Stomach smooth muscle (tissue), 2 donors: ENCODE data around the gene KLK14.

Source experiments
- H3K27ac ChIP-seq: one replicate; pipeline ENCODE4 v1.7.0; 2013; ENCODE audit warnings: mild to moderate bottlenecking, low read length, inconsistent platforms
- H3K27me3 ChIP-seq, 2 donors: one replicate each; pipeline ENCODE4 v1.7.0; 2013; ENCODE audit warnings: low read length in 2 of 2; ENCODE audit not compliant: insufficient read depth in 2 of 2, control insufficient read depth in 1 of 2
- H3K36me3 ChIP-seq, 2 donors: one replicate each; pipeline ENCODE4 v1.7.0; 2013; ENCODE audit warnings: low read length in 2 of 2; ENCODE audit not compliant: control insufficient read depth in 2 of 2, insufficient read depth in 2 of 2
- H3K4me1 ChIP-seq: one replicate; pipeline ENCODE4 v1.7.0; 2013; ENCODE audit warnings: low read length; ENCODE audit not compliant: control insufficient read depth, insufficient read depth
- H3K4me3 ChIP-seq, 2 donors: one replicate each; pipeline ENCODE4 v1.7.0; 2013; ENCODE audit warnings: low read length in 2 of 2
- H3K9ac ChIP-seq, 2 donors: one replicate each; pipeline ENCODE4 v1.7.0; 2013; ENCODE audit warnings: low read length in 2 of 2, mild to moderate bottlenecking in 1 of 2
- H3K9me3 ChIP-seq, 2 donors: one replicate each; pipeline ENCODE4 v1.7.0; 2013; ENCODE audit warnings: low read length in 2 of 2; ENCODE audit not compliant: control insufficient read depth in 2 of 2
- donor health status: healthy.
- donor health status: Pancreatic carcinoma.

The KLK14 gene

DNA sequence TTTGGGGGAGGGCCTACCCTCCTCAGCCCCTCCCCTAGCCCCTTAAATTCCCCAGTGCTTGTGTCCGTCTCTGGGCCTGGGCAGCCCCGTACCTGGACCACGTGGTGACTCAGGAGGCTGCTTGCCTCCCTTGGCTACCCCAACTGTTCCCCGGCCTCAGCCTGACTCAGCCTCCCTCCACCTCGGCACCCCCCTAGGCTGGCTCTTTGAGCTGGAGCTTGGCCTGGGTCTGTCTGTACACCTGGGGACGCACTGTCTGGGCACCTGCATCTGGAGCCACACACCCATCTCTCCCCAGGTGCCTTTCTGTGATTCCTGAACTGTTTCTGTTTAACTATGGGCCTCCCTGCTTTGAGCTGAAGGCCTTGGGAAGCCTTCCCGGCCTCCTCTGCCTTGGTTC, 1.8 kb upstream of the KLK14 start:
- no peak overlapping the region for H3K27ac ChIP-seq
- no peak overlapping the region for H3K4me3 ChIP-seq
- no peaks in the 10 kb centered on the region for H3K9me3 ChIP-seq
- no peaks in the 10 kb centered on the region for H3K36me3 ChIP-seq
- no peak overlapping the region for H3K9ac ChIP-seq
- H3K4me1 ChIP-seq, result no peaks in the 10 kb centered on the region
- peaks cover 0 to 4% of the 10 kb centered on the region in 2 donors for H3K27me3 ChIP-seq

DNA sequence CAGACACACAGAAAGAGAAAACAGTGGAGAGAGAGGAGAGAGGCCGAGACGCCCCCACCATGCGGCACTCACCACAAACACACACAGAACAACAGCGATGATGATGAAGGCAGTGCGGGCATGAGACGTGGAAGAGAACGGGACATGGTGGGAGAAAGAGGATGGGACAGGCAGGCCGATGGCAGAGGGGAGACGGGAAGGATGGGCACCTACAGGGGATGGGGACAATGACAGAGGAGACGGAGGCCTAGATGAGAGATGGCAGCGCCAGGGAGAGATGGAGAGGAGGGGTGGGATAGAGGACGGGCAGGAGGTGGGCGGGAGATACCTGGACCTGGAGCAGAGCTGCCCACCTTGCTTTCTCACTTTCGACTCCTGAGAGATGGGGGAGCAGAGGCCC, 1.1 kb upstream of the KLK14 start:
- Histone ChIP-seq H3K36me3 (no peaks in the 10 kb centered on the region), H3K9me3 (no peaks in the 10 kb centered on the region), H3K27me3 (peaks cover 0 to 4% of the 10 kb centered on the region in 2 donors), H3K9ac (no peak overlapping the region), H3K27ac (no peak overlapping the region), H3K4me3 (no peak overlapping the region), H3K4me1 (no peaks in the 10 kb centered on the region)

GRCh38 chr19:51083181-51083580, 494 bp upstream of the KLK14 start:
- H3K9ac ChIP-seq, result no peak overlapping the region
- H3K27me3 ChIP-seq, result peaks cover 0 to 4% of the 10 kb centered on the region in 2 donors
- H3K9me3 ChIP-seq, result no peaks in the 10 kb centered on the region
- no peak overlapping the region for H3K4me3 ChIP-seq
- H3K36me3 ChIP-seq, result no peaks in the 10 kb centered on the region
- H3K4me1 ChIP-seq, result no peaks in the 10 kb centered on the region
- H3K27ac ChIP-seq, result no peak overlapping the region

DNA sequence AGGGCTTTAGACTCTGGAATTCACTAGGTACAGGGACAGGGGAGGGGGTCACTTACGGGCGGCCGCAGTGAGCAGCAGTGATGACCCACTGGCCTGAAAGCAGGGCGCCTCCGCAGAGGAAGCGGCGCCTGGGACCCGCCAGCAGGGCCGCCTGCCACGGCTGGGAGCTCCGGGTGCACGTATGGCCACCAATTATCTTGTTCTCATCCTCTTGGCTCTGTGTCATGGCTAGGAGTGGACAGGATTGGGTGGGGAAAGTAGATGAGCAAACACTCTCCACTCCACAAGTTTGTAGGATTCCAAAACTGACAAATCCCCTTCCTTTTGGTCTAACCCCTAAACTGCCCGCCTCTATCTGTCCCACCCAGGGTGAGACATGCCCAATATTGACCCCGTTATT, 1.2 kb downstream of the KLK14 start:
- no peaks in the 10 kb centered on the region for H3K9me3 ChIP-seq
- H3K27me3 ChIP-seq, result peaks cover 0 to 4% of the 10 kb centered on the region in 2 donors
- no peaks in the 10 kb centered on the region for H3K4me1 ChIP-seq
- H3K9ac ChIP-seq, result no peak overlapping the region
- H3K27ac ChIP-seq, result no peak overlapping the region
- no peak overlapping the region for H3K4me3 ChIP-seq
- H3K36me3 ChIP-seq, result no peaks in the 10 kb centered on the region

- peaks cover 0 to 2% of the 10 kb centered on the region in 2 donors for H3K9me3 ChIP-seq
- peaks cover 0 to 4% of the 10 kb centered on the region in 2 donors for H3K27me3 ChIP-seq
- H3K4me1 ChIP-seq, result no peaks in the 10 kb centered on the region
- H3K36me3 ChIP-seq, result no peaks in the 10 kb centered on the region
- H3K27ac ChIP-seq, result no peak overlapping the region
- H3K4me3 ChIP-seq, result no peak overlapping the region
- no peak overlapping the region for H3K9ac ChIP-seq
These were observed 3.1 kb downstream of the KLK14 start for GRCh38 chr19:51079481-51080110.

DNA sequence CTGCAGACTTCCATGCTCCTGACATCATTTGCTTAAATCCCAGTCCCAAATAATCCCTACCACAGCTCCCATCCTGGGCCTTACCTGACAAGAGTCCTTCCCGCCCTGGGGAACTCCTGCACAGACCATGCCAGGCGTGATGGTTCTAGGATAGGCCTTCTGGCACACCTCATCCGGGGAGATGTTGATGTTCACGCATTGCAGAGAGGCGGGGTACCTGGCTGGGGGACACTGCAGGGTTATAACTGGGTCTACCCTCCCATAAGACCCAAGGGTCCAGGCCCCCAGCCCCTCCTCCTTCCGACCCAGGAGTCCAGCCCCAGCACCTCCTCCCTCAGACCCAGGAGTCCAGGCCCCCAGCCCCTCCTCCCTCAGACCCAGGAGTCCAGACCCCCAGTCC, 4.0 kb downstream of the KLK14 start:
- Histone ChIP-seq H3K4me3 (no peak overlapping the region), H3K9me3 (peaks cover 0 to 5% of the 10 kb centered on the region in 2 donors)

DNA sequence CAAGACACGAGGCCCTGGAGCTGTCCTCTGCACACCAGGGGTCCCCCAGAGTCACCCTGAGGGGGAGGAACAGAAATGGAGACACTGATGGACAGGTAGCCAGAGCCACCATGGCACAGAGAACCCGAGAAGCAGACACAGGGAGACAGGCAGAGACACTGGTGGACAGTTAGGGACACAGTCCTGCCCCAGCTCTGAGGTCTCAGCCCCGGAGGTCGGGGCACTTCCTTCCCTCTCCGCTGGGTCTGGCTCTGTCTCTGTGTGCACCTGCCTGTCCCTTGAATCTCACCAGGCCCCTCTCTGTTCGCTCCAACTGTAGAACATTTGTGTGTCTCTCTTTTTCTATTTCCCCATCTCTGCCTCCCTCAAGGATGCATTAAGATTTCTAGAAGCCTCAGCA, 4.6 kb downstream of the KLK14 start:
- H3K4me1 ChIP-seq, result no peaks in the 10 kb centered on the region
- no peak overlapping the region for H3K9ac ChIP-seq
- no peak overlapping the region for H3K4me3 ChIP-seq
- H3K27ac ChIP-seq, result no peak overlapping the region
- peaks cover 0 to 2% of the 10 kb centered on the region in 2 donors for H3K27me3 ChIP-seq
- H3K36me3 ChIP-seq, result no peaks in the 10 kb centered on the region
- H3K9me3 ChIP-seq, result peaks cover 0 to 5% of the 10 kb centered on the region in 2 donors

More for the DNA sequence above, 4.0 kb downstream of the KLK14 start:
- H3K36me3 ChIP-seq, result no peaks in the 10 kb centered on the region
- no peak overlapping the region for H3K9ac ChIP-seq
- no peak overlapping the region for H3K27ac ChIP-seq
- H3K27me3 ChIP-seq, result peaks cover 0 to 2% of the 10 kb centered on the region in 2 donors
- H3K4me1 ChIP-seq, result no peaks in the 10 kb centered on the region

- H3K27ac ChIP-seq, result no peak overlapping the region
- no peaks in the 10 kb centered on the region for H3K36me3 ChIP-seq
- H3K4me3 ChIP-seq, result no peak overlapping the region
- H3K9me3 ChIP-seq, result peaks cover 0 to 5% of the 10 kb centered on the region in 2 donors
- no peaks in the 10 kb centered on the region for H3K27me3 ChIP-seq
- no peaks in the 10 kb centered on the region for H3K4me1 ChIP-seq
- H3K9ac ChIP-seq, result no peak overlapping the region
These were observed 6.0 kb downstream of the KLK14 start for GRCh38 chr19:51076631-51077213.

GRCh38 chr19:51075998-51076397, 6.7 kb downstream of the KLK14 start:
- Histone ChIP-seq H3K27ac (no peak overlapping the region), H3K9me3 (peaks cover 0 to 5% of the 10 kb centered on the region in 2 donors), H3K4me1 (no peaks in the 10 kb centered on the region), H3K9ac (no peak overlapping the region), H3K36me3 (no peaks in the 10 kb centered on the region), H3K4me3 (no peak overlapping the region), H3K27me3 (no peaks in the 10 kb centered on the region)

DNA sequence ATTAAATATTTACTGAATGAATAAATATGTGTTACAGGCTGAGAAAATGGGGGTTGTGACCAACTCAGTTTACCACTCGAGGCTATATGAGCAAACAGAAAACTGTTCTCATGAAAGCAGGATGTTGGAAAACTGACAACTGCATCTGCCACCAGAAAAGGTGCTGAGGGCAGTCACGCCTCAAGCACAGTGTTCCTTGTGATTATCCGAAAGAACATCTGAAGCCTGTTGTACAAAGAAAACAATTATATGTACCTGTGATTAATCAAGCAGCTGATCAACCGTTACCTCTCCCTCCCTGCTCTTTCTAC, 11.6 kb downstream of the KLK14 start:
- H3K9ac ChIP-seq, result no peak overlapping the region

DNA sequence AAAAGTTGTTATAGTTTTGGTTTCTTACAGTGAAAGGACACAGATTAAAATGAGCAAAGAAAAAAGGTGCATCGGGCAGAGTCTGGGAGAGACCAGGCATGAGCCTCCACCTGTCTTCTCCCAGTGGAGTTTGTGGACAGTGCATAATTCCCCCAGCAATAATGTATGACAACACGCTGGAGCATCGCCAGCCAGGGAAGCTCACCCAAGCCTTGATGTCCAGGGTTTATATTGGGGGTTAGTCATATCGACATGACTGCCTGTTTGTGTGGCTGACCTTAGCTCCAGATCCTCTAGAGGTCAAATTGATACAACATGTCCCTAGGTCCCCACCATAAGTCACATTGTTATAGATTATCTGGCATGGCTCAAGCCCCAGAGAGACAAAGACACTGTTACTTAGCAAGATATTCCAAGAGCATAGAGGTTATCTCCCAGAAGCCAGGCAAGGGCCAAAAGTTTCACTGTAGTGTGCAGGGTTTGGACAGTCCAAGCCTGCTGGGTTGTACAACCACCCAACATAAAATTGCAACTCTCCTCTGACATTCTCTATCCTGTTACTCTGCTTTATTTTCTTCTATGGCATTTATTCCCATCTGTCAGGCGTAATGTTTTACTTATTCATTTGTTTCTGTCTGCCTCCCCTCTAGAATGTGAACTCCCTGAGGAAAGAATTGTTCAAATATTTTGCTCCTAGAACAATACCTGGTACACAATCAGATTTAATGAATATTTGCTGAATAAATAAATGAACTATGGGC, 12.2 kb downstream of the KLK14 start:
- H3K36me3 ChIP-seq, result no peaks in the 10 kb centered on the region
- H3K27ac ChIP-seq, result no peak overlapping the region
- H3K9me3 ChIP-seq, result peaks cover 0 to 5% of the 10 kb centered on the region in 2 donors
- no peaks in the 10 kb centered on the region for H3K4me1 ChIP-seq
- H3K27me3 ChIP-seq, result peaks cover 4% of the 10 kb centered on the region in 2 donors
- H3K4me3 ChIP-seq, result no peak overlapping the region
- H3K9ac ChIP-seq, result no peak overlapping the region

More for the DNA sequence above, 11.6 kb downstream of the KLK14 start:
- Histone ChIP-seq H3K36me3 (no peaks in the 10 kb centered on the region), H3K4me1 (no peaks in the 10 kb centered on the region), H3K9me3 (peaks cover 0 to 5% of the 10 kb centered on the region in 2 donors), H3K27ac (no peak overlapping the region), H3K27me3 (peaks cover 4% of the 10 kb centered on the region in 2 donors), H3K4me3 (no peak overlapping the region)
